Body of pancreas (tissue), 4 donors: ENCODE data around the gene ADGRL3. TPM values are rescaled to one million over a fixed set of nuclear protein-coding genes. Genes with fewer than 3 reads are reported as not detected.

Experiments
- ATAC-seq: fragments of 150-250 bp; one replicate; pipeline ENCODE4 v1.9.1; 2016
- DNase-seq, 4 donors: peaks; one replicate each; pipeline ENCODE4 v3.0.0-alpha.2; 2019
- H3K27ac ChIP-seq, 4 donors: fragments of 200-600 bp; sonication (generic); 1 replicate in 3 of 4; 2 replicates in 1 of 4; pipeline versions ENCODE4 v1.5.1 to v1.6.1; 2016 to 2019; ENCODE audit warnings: mild to moderate bottlenecking in 1 of 4, mixed read lengths in 1 of 4, moderate library complexity in 1 of 4
- H3K27me3 ChIP-seq, 2 donors: fragments of 200-600 bp; sonication (generic); one replicate each; pipeline ENCODE4 v1.6.0; 2016; ENCODE audit warnings: mild to moderate bottlenecking in 1 of 2
- H3K36me3 ChIP-seq, 2 donors: fragments of 200-600 bp; sonication (generic); replicated peaks in 1 of 2; 2 replicates each; pipeline ENCODE4 v1.5.1; 2016; ENCODE audit warnings: low read depth in 2 of 2; ENCODE audit not compliant: insufficient read depth in 1 of 2
- H3K4me1 ChIP-seq: fragments of 200-600 bp; sonication (generic); one replicate; pipeline ENCODE4 v1.6.0; 2016
- H3K4me3 ChIP-seq, 2 donors: fragments of 200-600 bp; sonication (generic); 1 replicate in 1 of 2; 2 replicates in 1 of 2; pipeline ENCODE4 v1.5.1; 2016 to 2019
- H3K9me3 ChIP-seq, 3 donors: fragments of 200-600 bp; sonication (generic); 1 replicate in 2 of 3; 2 replicates in 1 of 3; pipeline ENCODE4 v1.5.1; 2016
- CTCF ChIP-seq, 7 experiments: fragments of 450-650 bp in 4 of 7; fragments of 200-600 bp in 3 of 7; sonication (generic) in 3 of 7; IDR thresholded peaks; one replicate each; pipeline ENCODE4 v1.5.1; 2016 to 2019; ENCODE audit warnings: antibody characterized with exemption in 7 of 7
- POLR2A ChIP-seq, 3 donors: fragments of 450-650 bp; IDR thresholded peaks; one replicate each; pipeline ENCODE4 v1.6.1; 2016; ENCODE audit warnings: antibody characterized with exemption in 3 of 3, mild to moderate bottlenecking in 2 of 3
- WGBS, 2 donors: methylation state at CpG; one replicate each; pipeline ENCODE4 v1.1.5; 2017; 5-methylcytosine and 5-hydroxymethylcytosine counted together
- intact Hi-C: fragments of 100-400 bp; cut with DNase I; formaldehyde crosslinking; loops from one replicate; pipeline ENCODE4 v1.15.1; 2023
- total RNA-seq, 2 donors: library from RNA; depleted of rRNA; stranded (reverse); fragments of >200 nt; gene quantifications; one replicate each; pipeline ENCODE4 v1.1.0, GENCODE V29; 2016

ADGRL3 gene
- total RNA-seq, 2 donors from 2014 or later = 0.33 to 1.0 TPM

- WGBS, 2 donors = 34 to 43% methylated on average over 7 of the region's 7 CpGs
- DNase-seq = no peak
Observed at GRCh38 chr4:61407642-61408618, 207.8 kb downstream of the ADGRL3 start.

GRCh38 chr4:61408861-61409260, 208.7 kb downstream of the ADGRL3 start:
- H3K9me3 ChIP-seq = no peaks in the 10 kb centered on the region
- H3K36me3 ChIP-seq = no peaks in the 10 kb centered on the region
- no peak overlapping the region for H3K4me3 ChIP-seq
- H3K4me1 ChIP-seq = no peaks in the 10 kb centered on the region
- no peak for TF ChIP-seq CTCF (IDR thresholded peaks at IDR 0.05)
- TF ChIP-seq POLR2A (IDR thresholded peaks at IDR 0.05) = no peak
- no peak overlapping the region for H3K27ac ChIP-seq
- no peaks in the 10 kb centered on the region for H3K27me3 ChIP-seq
- DNase-seq (no peak), ATAC-seq (no peak)
- intact Hi-C loops = no loop called here

More at GRCh38 chr4:61407642-61408618, 207.8 kb downstream of the ADGRL3 start:
- Histone ChIP-seq H3K4me3 (no peak overlapping the region), H3K9me3 (no peaks in the 10 kb centered on the region), H3K27ac (no peak overlapping the region), H3K27me3 (no peaks in the 10 kb centered on the region), H3K36me3 (no peaks in the 10 kb centered on the region), H3K4me1 (no peaks in the 10 kb centered on the region)
- TF ChIP-seq POLR2A (IDR thresholded peaks at IDR 0.05) (no peak), CTCF (IDR thresholded peaks at IDR 0.05) (no peak)
- intact Hi-C loops = no loop called here
- no peak for ATAC-seq

- DNase-seq (no peak), ATAC-seq (no peak)
- no peak overlapping the region for H3K27ac ChIP-seq
- WGBS, 2 donors = 55 to 63% methylated on average over 1 of the region's 1 CpG
- TF ChIP-seq POLR2A (IDR thresholded peaks at IDR 0.05) = no peak
- no peak for TF ChIP-seq CTCF (IDR thresholded peaks at IDR 0.05)
- no peaks in the 10 kb centered on the region for H3K9me3 ChIP-seq
- no peaks in the 10 kb centered on the region for H3K27me3 ChIP-seq
- no peaks in the 10 kb centered on the region for H3K4me1 ChIP-seq
- H3K36me3 ChIP-seq = no peaks in the 10 kb centered on the region
- intact Hi-C loops = no loop called here
- no peak overlapping the region for H3K4me3 ChIP-seq
Observed at GRCh38 chr4:61411241-61411640, 211.1 kb downstream of the ADGRL3 start.

GRCh38 chr4:61425315-61425714, 225.2 kb downstream of the ADGRL3 start:
- WGBS, 2 donors = 76 to 82% methylated on average over 2 to 4 of the region's 4 CpGs
- intact Hi-C loops = no loop called here
- TF ChIP-seq POLR2A (IDR thresholded peaks at IDR 0.05) (no peak), CTCF (IDR thresholded peaks at IDR 0.05) (no peak)

More at GRCh38 chr4:61425315-61425714, 225.2 kb downstream of the ADGRL3 start:
- no peaks in the 10 kb centered on the region for H3K4me1 ChIP-seq
- DNase-seq (no peak), ATAC-seq (no peak)
- no peak overlapping the region for H3K27ac ChIP-seq
- H3K27me3 ChIP-seq = no peaks in the 10 kb centered on the region
- H3K36me3 ChIP-seq = no peaks in the 10 kb centered on the region
- no peak overlapping the region for H3K4me3 ChIP-seq
- no peaks in the 10 kb centered on the region for H3K9me3 ChIP-seq
